ENCODE data around the gene PHLDB1.

The PHLDB1 gene

DNA sequence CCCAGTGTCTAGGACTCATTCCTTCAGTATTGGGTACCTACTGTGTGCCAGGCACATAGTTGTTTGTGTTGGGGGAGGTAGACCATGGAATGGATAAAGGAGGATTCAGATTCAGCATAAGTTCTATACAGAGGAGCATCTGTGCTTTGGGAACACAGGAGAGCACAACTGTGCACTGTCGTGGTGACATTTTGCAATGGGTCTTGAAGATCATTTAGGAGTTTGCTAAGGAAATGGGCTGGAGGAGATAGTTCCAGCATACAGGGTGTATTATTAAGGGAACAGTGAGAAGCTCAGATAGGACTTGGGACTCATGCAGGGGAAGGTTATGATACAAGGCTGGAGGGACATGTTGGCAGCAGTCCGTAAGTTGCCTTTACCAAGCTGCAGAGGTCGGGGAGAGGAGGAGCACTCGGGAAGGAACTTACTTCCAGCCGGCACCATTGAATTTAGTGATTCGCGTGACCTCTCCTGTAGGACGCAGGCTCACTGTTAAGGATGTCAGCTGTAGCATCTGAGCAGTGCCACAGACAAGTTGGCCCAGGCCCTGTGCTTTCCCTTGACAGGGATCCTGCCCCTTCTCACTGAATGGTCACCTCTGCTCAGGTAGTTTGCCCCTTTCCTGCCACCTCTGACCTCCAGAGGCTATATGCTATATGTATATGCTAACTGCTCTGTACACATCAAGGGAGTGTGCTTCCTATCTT, 46.4 kb downstream of the PHLDB1 start:
- no peaks in the 10 kb centered on the region for H3K27me3 Mint-ChIP-seq
- no peak for ATAC-seq (replicated peaks; ENCODE audit: extremely low read depth, poor library complexity, severe bottlenecking)
- H3K4me3 Mint-ChIP-seq = no peak overlapping the region
- no peaks in the 10 kb centered on the region for H3K36me3 Mint-ChIP-seq (ENCODE audit: insufficient read depth)
- no peak overlapping the region for H3K27ac Mint-ChIP-seq (ENCODE audit: low read depth)
- no peak for DNase-seq (ENCODE audit: low spot score in 2 of 2)
- no peaks in the 10 kb centered on the region for H3K9me3 Mint-ChIP-seq
- peaks cover 8% of the 10 kb centered on the region for H3K4me1 Mint-ChIP-seq

DNA sequence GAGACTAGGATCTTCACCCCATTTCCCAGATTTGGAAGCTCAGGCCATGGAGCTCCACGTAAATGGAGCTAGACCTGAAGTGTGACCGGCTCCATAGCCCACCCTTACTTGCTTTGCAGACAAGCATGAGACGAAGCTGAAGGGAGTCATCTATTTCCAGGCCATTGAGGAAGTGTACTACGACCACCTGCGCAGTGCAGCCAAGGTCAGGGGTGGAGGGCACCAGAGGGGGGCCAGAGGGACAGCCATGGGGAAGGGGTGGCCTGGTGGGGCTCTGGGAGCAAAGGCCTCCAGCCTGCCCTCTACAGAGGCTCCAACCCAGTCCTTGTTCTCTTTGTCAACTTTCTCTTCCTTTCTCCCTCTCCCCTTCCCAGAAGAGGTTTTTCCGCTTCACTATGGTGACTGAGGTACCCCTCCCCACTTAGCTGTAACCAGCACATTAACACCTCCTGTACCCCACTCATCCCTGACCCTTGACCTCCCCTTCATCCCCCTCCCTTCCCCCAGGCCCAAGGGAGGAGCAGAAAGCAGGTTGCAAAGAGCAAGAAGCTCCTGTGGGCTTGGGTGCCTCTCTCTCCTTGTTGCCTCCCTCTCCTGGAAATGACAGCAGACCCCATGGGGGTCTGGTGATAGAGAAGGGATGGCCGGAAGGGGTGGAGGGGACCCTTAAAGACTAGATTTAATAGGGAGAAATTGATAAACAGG, 48.2 kb downstream of the PHLDB1 start:
- no peak overlapping the region for H3K27ac Mint-ChIP-seq (ENCODE audit: low read depth)
- H3K36me3 Mint-ChIP-seq (ENCODE audit: insufficient read depth) = no peaks in the 10 kb centered on the region
- ATAC-seq (replicated peaks; ENCODE audit: extremely low read depth, poor library complexity, severe bottlenecking) (no peak), DNase-seq (ENCODE audit: low spot score in 2 of 2) (no peak)
- H3K9me3 Mint-ChIP-seq = no peaks in the 10 kb centered on the region
- H3K27me3 Mint-ChIP-seq = no peaks in the 10 kb centered on the region
- peaks cover 14% of the 10 kb centered on the region for H3K4me1 Mint-ChIP-seq
- H3K4me3 Mint-ChIP-seq = no peak overlapping the region

DNA sequence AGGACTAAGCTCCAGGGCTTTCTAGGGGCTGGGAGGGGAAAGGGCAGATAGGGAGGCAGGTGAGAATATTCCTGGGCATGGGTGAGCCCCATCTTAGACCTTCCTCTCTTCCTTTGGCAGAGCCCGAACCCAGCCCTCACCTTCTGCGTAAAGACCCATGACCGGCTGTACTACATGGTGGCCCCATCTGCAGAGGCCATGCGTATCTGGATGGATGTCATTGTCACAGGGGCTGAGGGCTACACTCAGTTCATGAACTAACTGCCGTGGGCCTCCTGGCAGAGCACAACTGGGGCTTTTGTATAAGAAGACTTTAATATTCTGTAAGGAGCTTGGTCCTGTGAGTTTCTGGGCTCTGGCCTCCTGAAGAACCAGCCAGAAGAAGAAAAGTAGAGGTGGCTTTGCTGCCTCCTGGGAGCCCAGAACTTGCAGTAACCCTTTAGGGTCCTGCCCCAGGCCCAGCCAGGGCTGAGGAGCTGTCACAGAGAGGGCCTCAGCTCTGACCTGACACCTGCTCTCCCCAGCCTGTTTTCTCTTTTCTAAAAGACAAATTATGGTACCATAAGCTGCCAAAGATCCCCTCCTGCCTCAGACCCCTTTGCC, 49.2 kb downstream of the PHLDB1 start:
- no peak for DNase-seq (ENCODE audit: low spot score in 2 of 2)
- no peaks in the 10 kb centered on the region for H3K27me3 Mint-ChIP-seq
- no peak for ATAC-seq (replicated peaks; ENCODE audit: extremely low read depth, poor library complexity, severe bottlenecking)
- no peaks in the 10 kb centered on the region for H3K36me3 Mint-ChIP-seq (ENCODE audit: insufficient read depth)
- H3K4me3 Mint-ChIP-seq = no peak overlapping the region
- peaks cover 14% of the 10 kb centered on the region for H3K4me1 Mint-ChIP-seq
- no peak overlapping the region for H3K27ac Mint-ChIP-seq (ENCODE audit: low read depth)
- H3K9me3 Mint-ChIP-seq = no peaks in the 10 kb centered on the region

DNA sequence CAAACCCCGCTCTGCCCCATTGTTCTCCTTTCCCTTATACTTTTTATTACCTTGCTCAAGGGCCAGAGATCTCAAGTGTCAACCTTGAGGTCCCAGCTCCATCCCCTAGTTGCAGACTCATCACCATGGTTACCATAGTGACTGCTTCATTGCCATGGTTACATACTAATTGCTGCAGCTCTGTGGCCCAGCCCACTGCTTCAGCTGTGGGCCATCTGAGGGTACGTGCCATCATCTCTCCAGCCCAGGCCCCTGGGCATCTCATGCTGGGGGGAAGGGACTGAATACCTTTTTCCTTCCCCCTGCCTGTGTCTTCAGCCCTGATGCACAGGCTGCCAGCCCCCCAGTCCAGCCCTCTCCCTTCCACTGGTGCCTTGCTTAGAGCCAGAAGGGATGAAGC, 49.8 kb downstream of the PHLDB1 start:
- ATAC-seq (replicated peaks; ENCODE audit: extremely low read depth, poor library complexity, severe bottlenecking) (no peak), DNase-seq (ENCODE audit: low spot score in 2 of 2) (no peak)
- Mint-ChIP-seq H3K4me1 (peaks cover 13% of the 10 kb centered on the region), H3K27me3 (no peaks in the 10 kb centered on the region), H3K36me3 (ENCODE audit: insufficient read depth) (no peaks in the 10 kb centered on the region), H3K9me3 (no peaks in the 10 kb centered on the region), H3K27ac (ENCODE audit: low read depth) (no peak overlapping the region), H3K4me3 (no peak overlapping the region)

DNA sequence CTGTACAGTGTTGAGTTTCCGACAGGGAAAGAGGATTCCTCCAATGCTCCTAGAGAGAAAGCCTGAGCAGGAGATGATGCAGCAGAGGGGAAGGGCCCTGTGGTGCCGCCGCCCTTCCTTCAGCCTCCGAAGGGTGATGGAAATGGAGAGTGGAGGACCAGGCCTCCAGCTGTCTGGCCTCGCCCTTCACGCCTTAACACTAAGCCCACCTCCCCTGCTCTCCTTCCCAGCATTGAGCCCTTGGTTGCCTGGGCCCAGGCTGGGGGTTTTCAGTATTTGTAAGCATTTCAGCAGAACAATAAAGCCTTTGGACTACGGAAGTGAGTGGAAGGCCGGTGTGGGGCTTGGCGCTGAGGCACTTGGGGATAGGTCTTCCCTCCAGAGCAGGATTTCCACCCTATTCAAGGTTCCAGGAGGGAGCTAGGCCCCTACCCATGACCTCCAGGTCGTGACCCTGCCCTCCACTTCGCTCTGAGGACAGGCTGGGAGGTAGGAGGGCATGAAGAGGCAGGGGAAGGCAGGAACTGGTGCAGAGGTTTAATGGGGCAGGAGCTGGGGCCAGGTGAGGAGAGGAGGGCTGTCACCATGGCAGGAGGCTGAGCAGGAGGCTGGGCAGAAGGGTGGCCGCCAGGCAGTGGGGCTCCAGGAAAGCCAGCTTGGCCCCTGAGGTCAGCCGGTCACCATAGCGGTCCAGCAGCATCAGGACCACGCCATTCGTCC, 50.5 kb downstream of the PHLDB1 start:
- no peaks in the 10 kb centered on the region for H3K36me3 Mint-ChIP-seq (ENCODE audit: insufficient read depth)
- no peak overlapping the region for H3K27ac Mint-ChIP-seq (ENCODE audit: low read depth)
- ATAC-seq (replicated peaks; ENCODE audit: extremely low read depth, poor library complexity, severe bottlenecking) (no peak), DNase-seq (ENCODE audit: low spot score in 2 of 2) (no peak)
- H3K4me1 Mint-ChIP-seq = peaks cover 7% of the 10 kb centered on the region
- no peak overlapping the region for H3K4me3 Mint-ChIP-seq
- H3K9me3 Mint-ChIP-seq = no peaks in the 10 kb centered on the region
- H3K27me3 Mint-ChIP-seq = no peaks in the 10 kb centered on the region

DNA sequence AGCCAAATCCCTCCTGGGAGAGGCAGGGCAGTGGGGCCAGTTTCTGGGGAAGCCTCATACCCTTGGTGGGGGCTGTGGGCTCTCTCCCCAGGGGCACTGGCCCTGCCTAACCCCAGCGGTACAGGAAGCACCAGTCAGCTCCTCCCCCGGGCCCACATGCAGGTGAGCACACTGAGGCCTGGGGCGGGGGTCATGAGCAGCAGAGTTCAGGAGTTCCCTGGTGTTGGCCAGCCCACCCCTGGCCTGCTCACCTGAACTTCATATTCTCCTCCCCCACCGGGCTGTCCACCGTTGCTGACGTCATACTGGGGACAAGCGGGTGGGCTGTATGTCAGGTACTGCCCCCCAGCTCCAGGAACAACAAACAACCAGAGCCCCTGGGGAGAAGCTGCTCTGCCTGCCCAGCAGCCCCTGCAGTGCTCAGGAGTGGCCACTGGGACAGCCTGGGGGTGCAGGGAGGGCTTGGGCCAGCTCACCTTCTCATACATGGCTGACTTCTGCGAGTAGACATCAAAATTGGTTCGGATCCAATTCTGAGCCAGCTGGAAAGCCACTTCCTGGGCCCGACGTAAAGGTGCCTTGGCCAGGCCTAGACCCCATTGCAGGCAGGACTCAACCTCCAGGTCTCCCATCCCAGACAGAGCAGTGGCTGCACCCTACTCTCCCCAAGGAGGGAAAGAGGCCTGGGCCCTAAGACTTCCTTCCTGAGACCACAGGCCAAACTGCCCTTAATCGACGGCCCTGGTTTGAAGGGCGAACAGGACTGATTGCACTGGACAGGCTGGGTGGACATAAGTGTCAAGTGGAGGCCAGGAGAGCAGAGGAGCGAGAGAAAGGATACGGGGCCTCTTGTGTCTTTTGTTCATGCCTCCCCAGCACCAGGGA, 51.3 kb downstream of the PHLDB1 start:
- Mint-ChIP-seq H3K4me3 (no peak overlapping the region), H3K27me3 (no peaks in the 10 kb centered on the region), H3K36me3 (ENCODE audit: insufficient read depth) (no peaks in the 10 kb centered on the region), H3K4me1 (peaks cover 6% of the 10 kb centered on the region), H3K9me3 (no peaks in the 10 kb centered on the region), H3K27ac (ENCODE audit: low read depth) (no peak overlapping the region)
- DNase-seq (ENCODE audit: low spot score in 2 of 2) = no peak
- no peak for ATAC-seq (replicated peaks; ENCODE audit: extremely low read depth, poor library complexity, severe bottlenecking)

DNA sequence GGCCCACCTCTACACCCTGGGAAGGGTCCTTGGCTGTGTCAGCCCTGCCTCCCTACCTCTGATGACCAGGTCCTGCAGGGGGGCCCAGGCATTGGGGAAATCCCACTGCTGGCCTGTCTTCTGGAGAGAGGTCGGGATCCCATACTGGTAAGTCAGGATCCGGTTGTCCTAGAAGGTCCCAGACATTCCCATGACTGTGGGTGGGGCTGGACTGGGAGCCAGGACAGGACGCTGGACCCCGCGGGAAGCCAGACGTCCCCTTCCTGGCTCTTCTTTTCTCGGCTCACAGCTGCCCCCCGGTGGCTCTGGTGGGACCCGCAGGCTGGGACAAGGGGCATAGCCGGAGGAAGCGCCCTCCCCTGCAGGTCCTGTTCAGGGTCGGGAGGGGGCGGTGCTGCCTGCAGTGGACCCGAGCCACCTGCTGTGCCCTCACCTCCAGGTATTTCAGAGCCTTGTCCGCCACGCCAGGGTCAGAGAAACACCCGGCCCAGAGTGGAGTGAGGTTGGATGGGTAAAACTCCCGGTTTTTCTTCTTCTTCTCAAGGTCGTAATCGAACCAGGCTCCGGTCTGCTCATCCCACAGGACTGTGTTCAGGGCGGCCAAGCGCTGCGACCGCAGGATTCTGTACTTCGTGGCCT, 52.0 kb downstream of the PHLDB1 start:
- peak; percentile 83 to 88 for DNase-seq (ENCODE audit: low spot score in 2 of 2)
- Mint-ChIP-seq H3K27ac (ENCODE audit: low read depth) (no peak overlapping the region), H3K27me3 (no peaks in the 10 kb centered on the region), H3K4me3 (no peak overlapping the region), H3K9me3 (no peaks in the 10 kb centered on the region), H3K36me3 (ENCODE audit: insufficient read depth) (no peaks in the 10 kb centered on the region), H3K4me1 (peaks cover 6% of the 10 kb centered on the region)
- ATAC-seq (replicated peaks; ENCODE audit: extremely low read depth, poor library complexity, severe bottlenecking) = peak; percentile 97

DNA sequence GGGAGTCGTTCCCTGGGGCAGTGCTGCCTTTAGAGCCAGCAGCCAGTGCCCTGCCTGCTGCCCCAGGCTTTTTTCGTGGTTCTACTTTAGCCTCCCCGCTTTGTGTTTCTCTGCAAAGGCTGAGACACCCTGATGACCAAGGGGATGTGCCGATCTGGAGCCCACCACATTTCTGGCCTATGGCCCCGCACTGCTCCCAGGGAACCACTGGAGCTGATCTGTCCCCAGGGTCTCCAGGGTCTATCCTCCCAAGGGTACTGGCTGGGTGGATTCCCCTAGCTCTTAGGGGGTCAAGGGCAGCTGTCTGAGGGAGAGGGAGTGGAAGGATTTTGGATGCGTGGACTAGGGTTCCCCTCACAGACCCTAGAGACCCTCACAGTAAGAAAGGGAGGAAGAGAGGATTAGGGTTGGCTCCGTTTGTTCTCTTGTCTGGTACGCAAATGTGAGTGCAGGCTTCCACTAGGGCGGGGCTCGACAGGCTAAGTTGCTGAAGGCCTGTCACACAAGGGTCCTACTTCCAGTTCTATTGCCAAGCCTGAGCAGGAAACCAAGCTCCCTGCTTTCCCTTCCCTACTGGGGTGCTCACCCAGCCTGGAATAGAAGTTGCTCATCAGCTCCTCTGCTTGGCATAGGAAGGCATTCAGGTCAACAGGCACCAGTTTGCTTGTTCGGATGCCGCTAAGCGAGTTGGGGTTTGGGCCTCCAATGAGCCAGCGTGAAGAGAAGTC, 52.7 kb downstream of the PHLDB1 start:
- peaks cover 6% of the 10 kb centered on the region for H3K4me1 Mint-ChIP-seq
- no peak for ATAC-seq (replicated peaks; ENCODE audit: extremely low read depth, poor library complexity, severe bottlenecking)
- no peak overlapping the region for H3K27ac Mint-ChIP-seq (ENCODE audit: low read depth)
- H3K36me3 Mint-ChIP-seq (ENCODE audit: insufficient read depth) = no peaks in the 10 kb centered on the region
- H3K4me3 Mint-ChIP-seq = no peak overlapping the region
- no peaks in the 10 kb centered on the region for H3K9me3 Mint-ChIP-seq
- H3K27me3 Mint-ChIP-seq = no peaks in the 10 kb centered on the region
- DNase-seq (ENCODE audit: low spot score in 2 of 2) = no peak

DNA sequence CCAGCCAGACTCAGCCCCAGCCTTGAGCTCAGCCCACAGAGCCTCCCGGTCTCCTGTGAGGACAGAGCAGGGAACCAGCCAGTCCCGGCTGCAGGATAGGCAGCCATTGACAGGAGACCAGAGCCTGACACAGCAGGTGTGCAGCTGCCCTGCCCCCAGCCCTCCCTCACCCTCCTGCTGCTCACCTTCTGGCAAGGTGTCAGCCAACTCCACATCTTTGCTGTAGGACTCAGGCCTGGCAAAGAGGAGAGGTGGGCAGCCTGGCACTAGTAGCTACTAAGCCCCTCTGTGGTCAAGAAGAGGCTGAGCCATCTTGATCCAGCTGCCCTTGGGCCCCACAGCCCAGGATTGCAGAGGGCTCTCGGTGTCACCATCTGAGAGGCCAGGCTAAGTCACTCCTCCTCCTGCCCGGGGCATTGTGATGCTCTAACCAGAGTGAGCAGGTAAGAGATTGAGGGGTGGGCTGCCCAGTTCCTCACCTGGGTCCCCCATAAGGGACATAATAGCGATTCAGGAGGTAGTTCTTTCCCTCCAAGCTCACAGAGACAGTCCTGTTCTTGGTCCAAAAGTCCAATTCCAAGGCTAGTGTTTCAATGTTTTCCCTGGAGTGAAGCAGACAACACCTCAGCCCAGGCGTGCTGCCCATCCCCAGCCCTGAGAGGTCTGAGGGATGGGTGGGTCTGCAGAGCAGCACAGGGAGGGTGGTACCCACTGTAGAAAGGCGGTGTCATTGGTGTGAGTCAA, 53.4 kb downstream of the PHLDB1 start:
- Mint-ChIP-seq H3K9me3 (no peaks in the 10 kb centered on the region), H3K27me3 (no peaks in the 10 kb centered on the region), H3K4me1 (peaks cover 6% of the 10 kb centered on the region), H3K27ac (ENCODE audit: low read depth) (no peak overlapping the region), H3K4me3 (no peak overlapping the region), H3K36me3 (ENCODE audit: insufficient read depth) (no peaks in the 10 kb centered on the region)
- ATAC-seq (replicated peaks; ENCODE audit: extremely low read depth, poor library complexity, severe bottlenecking) (no peak), DNase-seq (ENCODE audit: low spot score in 2 of 2) (no peak)

DNA sequence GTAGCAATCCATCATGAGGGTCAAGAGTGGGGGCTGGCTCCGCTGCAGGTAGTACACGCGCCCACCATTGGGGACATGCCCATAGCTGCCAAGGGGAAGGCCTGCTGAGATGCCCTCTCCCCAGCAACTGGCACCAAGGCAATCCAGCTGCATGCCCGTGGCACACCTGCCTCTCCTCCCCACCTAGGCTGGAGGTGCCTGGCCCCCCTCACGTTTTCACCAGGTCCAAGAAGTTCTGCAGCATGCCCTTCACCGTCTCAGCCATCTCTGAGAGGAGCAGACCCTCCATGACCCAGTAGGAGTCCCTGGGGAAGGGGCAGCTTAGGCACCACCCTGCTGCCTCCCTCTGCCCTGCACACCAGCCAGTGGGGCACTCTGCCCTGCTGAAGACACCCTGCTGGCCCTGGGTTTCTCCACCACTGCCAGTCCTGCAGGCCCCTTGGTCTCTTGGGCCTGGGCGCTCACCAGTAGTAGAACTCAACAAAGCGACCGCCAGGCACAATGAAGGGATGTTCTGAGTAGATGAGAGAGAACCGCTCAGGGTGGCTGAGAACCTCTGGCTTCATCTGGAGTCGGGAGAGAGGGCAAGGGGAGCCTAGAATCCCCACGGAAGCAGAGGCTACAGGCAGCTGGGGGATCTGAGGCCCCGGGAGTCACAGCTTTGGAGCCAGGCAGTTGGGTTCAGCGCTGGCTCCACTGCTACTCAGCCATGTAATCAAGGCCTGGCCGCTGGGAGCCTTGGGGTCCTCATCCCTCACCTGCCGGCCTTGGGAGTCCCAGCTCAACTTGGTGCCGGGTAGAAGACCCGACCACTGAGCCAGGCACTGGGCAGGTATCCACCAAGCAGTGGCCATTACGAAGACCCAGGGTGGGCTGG, 54.2 kb downstream of the PHLDB1 start:
- H3K4me1 Mint-ChIP-seq = peaks cover 6% of the 10 kb centered on the region
- ATAC-seq (replicated peaks; ENCODE audit: extremely low read depth, poor library complexity, severe bottlenecking) = no peak
- no peak overlapping the region for H3K27ac Mint-ChIP-seq (ENCODE audit: low read depth)
- no peak overlapping the region for H3K4me3 Mint-ChIP-seq
- no peaks in the 10 kb centered on the region for H3K9me3 Mint-ChIP-seq
- H3K27me3 Mint-ChIP-seq = no peaks in the 10 kb centered on the region
- no peaks in the 10 kb centered on the region for H3K36me3 Mint-ChIP-seq (ENCODE audit: insufficient read depth)
- no peak for DNase-seq (ENCODE audit: low spot score in 2 of 2)
